Natural killer cell treated with Interleukin-12 subunit alpha and Interleukin-12 subunit beta and Interleukin-15 and Interleukin-18, amount 100 ng/mL, for 72 hours (primary cell): Measurements from ENCODE around the gene EHD3. TPM values are rescaled to one million over a fixed set of nuclear protein-coding genes. Genes with fewer than 3 reads are reported as not detected.

ENCODE experiments used
- ATAC-seq, 2 donors: fragments of 150-1000 bp; cut with Tn5 transposase in 1 of 2; sonication (Bioruptor Pico), chemical (Tn5 transposase) in 1 of 2; 2 replicates each; pipeline ENCODE4 v1.10.0; 2021
- DNase-seq: peaks from one replicate; pipeline ENCODE4 v3.0.0; 2022; ENCODE audit warnings: low spot score
- H3K27ac Mint-ChIP-seq, 2 donors: 1 replicate in 1 of 2; 2 replicates in 1 of 2; pipeline ENCODE4 v1.8.0; 2022; ENCODE audit warnings: mixed read lengths in 2 of 2, mild to moderate bottlenecking in 1 of 2, moderate library complexity in 1 of 2
- H3K27me3 Mint-ChIP-seq, 2 donors: 1 replicate in 1 of 2; 2 replicates in 1 of 2; pipeline ENCODE4 v1.8.0; 2022; ENCODE audit warnings: mixed read lengths in 2 of 2
- H3K36me3 Mint-ChIP-seq: one replicate; pipeline ENCODE4 v1.8.0; 2022; ENCODE audit warnings: mixed read lengths
- H3K4me1 Mint-ChIP-seq, 2 donors: 1 replicate in 1 of 2; 2 replicates in 1 of 2; pipeline ENCODE4 v1.8.0; 2022; ENCODE audit warnings: low read depth in 2 of 2, mixed read lengths in 2 of 2, mild to moderate bottlenecking in 1 of 2
- H3K4me3 Mint-ChIP-seq: one replicate; pipeline ENCODE4 v1.8.0; 2022; ENCODE audit warnings: mixed read lengths
- H3K9me3 Mint-ChIP-seq: 2 replicates; pipeline ENCODE4 v1.8.0; 2022; ENCODE audit warnings: mixed read lengths
- total RNA-seq, 2 donors: library from RNA; stranded (reverse); gene quantifications; one replicate each; pipeline ENCODE4 v1.2.3, GENCODE V29; 2022

Gene EHD3
- total RNA-seq, 2 donors from 2014 or later = 1.7 to 2.9 TPM

DNA sequence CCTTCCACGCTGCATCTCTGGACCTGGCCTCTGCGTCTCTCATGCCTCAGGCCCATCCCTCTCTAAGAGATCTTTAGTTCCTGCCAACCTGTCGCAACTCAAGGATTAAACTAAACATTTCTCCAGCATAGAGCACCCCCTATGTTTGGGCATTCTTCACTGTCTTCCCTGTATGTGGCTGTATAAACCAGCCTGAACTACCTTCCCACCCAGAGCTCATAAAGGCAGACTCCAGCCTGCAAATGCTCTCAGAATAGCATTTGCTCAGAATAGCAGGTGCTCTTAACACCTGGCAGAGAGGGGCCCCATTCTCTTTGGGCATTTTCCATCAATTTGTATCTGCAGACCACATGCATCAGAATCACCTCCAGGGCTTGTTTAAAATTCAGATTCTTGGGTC lies 83.4 kb downstream of the EHD3 start:
- Mint-ChIP-seq H3K27ac (peak overlapping the region in 1 of 2 donors; percentile 26), H3K27me3 (no peaks in the 10 kb centered on the region), H3K4me3 (no peak overlapping the region), H3K4me1 (peaks cover 36 to 37% of the 10 kb centered on the region in 2 donors), H3K36me3 (no peaks in the 10 kb centered on the region), H3K9me3 (no peaks in the 10 kb centered on the region)
- DNase-seq (no peak), ATAC-seq (no peak)

DNA sequence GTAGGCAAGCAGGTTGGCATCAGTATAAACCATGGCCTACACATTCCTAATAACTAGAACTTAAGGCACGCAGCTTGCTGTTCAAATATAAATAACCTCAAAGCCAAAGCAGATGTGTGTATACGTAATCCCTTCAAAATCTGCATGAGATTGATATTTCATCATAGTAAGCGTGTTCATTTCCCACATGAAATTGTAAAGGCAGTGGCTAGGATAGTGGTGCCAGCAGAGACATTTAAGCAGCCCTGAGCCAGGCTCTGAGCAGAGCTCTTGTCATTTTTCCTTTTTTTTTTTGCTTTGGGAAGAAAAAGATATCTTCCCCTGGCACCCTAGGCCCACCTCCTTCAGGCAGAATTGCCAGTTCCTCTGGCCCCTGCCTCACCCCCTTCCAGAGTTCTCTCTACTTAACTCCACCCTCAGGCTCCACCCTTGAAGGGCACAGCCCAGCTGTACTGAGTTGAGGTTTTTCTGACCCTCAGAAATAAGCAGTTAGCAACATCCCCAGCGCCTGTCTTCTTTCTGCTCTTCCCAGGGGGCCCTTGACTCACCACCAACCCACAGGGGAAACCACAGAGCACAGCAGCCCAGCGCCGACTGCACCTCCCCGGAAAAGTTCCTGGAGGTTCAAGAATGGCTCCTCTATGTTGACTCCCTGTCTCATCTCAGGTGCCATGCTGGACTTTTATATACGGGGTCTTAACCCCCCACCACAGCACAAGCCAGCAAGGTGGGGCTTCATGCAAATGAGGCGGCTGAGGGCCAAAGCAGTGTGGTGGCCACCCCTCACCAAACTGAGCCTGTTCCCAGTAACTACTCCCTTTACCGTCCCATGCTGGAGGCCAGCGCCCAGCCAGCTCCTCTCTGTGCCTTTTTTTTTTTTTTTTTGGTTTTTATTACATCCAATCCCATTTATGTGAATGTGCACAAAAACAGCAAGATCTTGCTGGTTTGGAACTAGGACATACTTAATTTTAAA lies 84.7 kb downstream of the EHD3 start:
- Mint-ChIP-seq H3K27me3 (no peaks in the 10 kb centered on the region), H3K4me3 (peak overlapping the region; percentile 51), H3K9me3 (no peaks in the 10 kb centered on the region), H3K36me3 (no peaks in the 10 kb centered on the region), H3K4me1 (peaks cover 45 to 49% of the 10 kb centered on the region in 2 donors), H3K27ac (peak overlapping the region; percentile 63 to 90)
- DNase-seq (peak; percentile 76), ATAC-seq (peak; percentile 84)

Other genes with a start within 250 kb of the EHD3 start
- gene GALNT14, start 95.7 kb upstream of the EHD3 start, total RNA-seq = 1 to 10 TPM in 1 of 2 donors, not detected in 1; 1.3 TPM
- 1 to 10 TPM in 1 of 2 donors, under 1 TPM in 1; 0.43 to 1.2 TPM for gene CAPN14, start 16.6 kb upstream of the EHD3 start, total RNA-seq
- gene XDH, start 180.6 kb downstream of the EHD3 start, total RNA-seq = under 1 TPM in 1 of 2 donors, not detected in 1; 0.08 TPM